Globus pallidus (tissue), 1 donor: ENCODE data around the gene AKR1A1.
"Not testable (repeated sequence)": the region's sequence is repeated elsewhere in the genome, so short reads cannot be mapped to it uniquely, and the experiment has no call there.

Experiments
- DNase-seq: peaks from one replicate; pipeline ENCODE4 v3.0.0-alpha.2; 2015; ENCODE audit warnings: low spot score

The AKR1A1 gene

DNA sequence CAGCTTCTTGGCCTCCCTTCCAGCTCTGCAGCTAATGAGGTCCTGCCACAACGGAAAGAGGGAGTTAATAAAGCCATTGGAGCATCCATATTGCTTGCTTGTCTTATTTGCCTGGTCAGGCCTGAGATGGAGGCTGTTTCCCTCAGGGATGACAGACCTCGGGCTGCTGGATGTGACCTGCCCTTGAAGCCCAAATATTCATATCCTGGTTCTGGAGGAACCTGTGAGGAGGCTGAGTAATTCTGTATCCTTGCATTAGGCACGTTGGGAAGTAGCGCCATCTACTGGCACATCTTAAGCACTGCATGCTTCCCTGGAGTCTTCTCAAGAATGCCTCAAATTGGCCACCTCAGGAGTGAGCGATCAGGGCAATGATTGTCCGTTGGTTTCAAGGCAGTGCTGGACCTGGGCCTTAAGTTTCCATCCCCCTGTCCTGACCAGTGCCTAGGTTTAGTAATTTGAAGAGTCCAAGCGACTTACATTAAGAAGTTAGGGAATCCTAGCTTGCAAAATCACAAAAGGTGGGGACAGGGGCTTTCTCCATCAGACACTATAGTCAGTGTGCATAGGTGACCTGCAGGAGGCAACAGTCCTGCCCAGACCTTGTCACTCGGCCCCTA is 19.4 kb downstream of the AKR1A1 start:
- DNase-seq = peak; percentile 72

DNA sequence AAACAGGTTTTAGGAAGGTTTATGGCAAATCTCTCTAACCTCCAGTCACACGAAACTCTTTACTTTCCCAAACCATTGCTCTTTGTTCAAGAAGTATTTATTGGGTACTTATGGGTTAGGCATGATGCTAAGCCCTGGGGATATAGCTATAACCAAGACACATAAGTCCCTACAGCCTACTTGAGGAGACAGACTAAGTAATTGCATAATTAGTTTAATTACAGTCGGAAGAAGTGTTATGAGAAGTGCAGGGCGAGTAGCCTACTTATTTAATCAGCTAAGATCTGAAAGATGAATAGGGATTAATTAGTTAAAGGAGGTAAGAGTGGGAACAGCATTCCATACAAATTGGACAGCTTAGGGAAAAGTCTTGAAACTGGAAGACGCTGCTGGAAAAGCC is 20.0 kb downstream of the AKR1A1 start:
- DNase-seq = no peak

DNA sequence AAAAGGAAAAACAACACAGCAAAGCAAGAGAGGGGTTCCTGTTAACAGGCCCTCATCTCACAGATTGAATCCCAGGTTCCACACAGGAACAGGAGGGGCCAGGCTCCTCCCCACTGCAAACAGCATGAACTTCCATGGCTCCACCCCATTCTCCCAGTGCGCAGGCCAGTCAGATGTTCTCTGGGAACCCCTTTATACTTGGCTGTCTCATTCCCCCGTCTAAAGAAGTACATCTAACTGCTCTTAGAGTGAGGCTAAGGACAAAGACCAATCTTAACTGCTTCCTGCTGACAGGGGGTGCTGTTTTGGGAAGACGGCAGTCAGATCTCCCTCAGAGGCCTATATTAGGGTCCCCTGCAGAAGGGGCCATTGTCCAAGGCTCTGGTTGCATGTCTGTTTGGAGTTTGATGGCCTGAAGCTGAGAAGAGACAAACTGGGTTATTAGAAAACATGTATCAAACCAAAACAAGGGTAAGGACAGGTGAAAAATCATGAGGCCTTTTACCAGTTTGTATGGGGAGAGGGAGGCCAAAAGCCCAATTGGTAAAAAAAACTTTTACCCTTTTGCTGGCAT is 22.7 kb downstream of the AKR1A1 start:
- DNase-seq = no peak

DNA sequence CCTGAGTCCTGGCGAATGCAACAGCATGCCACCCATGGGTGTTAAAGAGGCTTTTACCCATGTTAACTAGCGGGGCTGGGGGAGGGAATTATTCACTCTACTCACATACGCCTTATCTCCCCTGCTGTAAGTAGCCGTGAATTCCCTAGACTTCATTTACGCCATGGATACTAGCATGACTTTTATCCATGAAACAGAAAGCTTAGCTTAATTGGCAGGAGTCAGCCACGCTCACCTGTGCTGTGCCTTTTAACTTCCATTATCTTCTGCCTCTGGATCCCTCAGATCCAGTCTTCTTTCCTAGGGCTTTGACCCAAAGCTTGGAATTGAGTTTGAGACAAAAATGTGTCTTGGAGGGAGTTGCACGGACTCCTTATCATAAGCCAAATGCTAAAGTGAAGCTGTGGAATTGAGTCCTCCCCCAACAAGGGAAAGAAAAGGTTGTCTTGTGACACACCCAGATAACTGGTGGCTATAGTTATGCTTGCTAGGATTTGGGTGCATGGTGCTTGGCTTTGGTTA is 23.5 kb downstream of the AKR1A1 start:
- no peak for DNase-seq

DNA sequence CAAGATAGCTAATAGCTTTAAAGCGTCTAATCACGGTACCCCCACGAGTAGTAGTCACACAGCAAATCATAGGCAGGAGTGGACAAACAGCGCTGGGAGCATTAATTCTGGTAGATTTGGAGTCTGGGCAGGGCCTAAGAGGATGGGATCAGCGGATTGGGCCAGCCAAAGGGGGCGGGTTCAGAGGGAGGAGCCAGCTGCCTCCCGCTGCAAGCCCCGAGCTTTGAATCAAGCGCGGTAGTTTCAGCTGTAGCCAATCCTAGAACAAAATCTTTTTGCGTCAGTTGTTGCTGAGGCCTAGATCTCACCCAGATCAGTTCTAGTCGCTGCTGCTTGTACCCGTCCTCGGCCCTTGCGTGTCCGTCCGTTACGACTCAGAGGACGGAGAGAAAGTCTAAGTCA is 32.6 kb downstream of the AKR1A1 start:
- peak; percentile 99 for DNase-seq

DNA sequence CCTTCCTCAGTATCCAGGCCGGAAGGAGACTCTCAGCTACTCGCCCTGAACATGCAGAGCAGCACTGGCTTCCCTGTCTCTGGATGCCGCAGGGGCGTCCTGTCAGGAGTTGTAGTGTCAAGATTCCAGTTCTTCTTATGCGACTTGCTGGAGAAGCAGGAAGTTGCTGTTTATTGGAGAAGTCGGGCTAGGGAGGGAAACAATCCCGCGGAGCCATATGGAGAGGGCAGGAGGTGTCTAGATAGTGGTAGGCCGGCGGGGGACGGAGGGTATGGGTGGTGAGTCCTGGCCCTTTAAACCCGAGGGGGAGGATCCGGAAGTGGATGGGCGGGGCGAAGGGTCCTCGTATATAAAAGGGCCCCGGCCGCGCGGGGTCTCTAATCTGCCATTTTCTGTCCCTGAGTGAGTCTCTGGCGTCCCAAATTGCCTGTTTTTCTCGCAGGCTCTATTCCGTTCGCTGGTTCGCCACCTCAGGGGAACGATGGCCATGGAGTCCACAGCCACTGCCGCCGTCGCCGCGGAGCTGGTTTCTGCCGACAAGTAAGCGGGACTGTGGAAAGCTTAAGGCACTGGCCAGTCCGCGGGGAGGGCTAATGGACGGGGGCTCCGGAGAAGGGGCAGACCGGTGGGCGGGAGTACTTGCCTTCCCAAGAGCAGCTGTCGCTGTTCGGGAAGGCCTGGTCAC is 33.2 kb downstream of the AKR1A1 start, which contains the start of gene NASP:
TSS of gene NASP (plus strand) at position 376 of the 685 bp plus-strand sequence. CDS start at position 482, 106 bp downstream.
- DNase-seq = peak; percentile 89

DNA sequence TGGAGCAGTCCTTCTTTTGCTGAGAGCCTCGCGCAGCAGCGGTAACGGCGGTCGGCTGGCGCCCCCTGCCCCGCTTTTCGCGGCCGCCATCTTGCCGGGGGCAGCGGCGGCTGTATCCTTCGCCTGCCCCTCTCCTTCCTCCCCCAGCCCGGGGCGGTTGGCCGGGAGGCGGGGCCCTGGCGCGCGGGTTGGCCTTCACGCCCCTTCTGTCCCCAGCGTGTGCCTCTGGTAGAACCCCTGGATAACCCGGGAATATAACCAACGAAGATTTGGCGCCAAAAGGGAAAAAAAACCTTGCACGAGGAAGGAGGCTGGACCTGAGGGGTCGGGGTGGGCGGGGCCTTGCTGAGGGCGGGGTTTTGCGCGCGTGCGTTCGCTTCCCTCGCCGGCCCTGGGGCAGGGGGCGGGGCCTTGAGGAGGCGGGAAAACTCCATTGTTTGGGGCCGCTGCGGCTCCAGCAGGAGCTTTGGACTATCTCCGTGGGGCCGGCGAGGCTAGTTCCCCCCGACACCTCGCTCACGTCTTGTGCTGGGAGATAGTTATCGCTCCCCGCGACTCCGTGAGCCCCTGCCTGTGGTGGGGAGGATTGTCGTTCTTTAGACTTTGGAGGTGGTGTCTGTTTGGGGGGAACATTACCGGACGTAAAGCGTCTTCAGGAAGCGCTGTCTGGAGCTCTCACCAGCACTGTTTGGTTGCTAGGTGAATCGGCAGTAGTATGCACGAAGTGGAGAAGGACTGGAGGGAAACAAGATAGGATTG is 33.9 kb downstream of the AKR1A1 start:
- DNase-seq = peak; percentile 89

DNA sequence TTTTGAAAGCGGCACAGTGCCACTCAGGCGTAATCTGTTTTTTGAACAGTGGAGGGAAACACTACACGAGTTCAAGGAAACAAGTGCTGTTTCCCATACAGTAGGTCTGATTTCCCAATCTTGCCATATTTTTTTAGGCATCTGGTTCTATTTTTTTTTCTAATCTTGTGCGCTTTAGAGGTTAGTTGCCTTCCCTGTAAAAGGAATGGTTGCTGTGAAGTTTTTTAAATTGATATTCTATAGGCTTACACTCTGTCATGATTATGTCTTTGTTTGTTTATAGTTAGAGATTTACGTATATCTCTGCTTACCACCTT is 34.4 kb downstream of the AKR1A1 start:
- no peak for DNase-seq

DNA sequence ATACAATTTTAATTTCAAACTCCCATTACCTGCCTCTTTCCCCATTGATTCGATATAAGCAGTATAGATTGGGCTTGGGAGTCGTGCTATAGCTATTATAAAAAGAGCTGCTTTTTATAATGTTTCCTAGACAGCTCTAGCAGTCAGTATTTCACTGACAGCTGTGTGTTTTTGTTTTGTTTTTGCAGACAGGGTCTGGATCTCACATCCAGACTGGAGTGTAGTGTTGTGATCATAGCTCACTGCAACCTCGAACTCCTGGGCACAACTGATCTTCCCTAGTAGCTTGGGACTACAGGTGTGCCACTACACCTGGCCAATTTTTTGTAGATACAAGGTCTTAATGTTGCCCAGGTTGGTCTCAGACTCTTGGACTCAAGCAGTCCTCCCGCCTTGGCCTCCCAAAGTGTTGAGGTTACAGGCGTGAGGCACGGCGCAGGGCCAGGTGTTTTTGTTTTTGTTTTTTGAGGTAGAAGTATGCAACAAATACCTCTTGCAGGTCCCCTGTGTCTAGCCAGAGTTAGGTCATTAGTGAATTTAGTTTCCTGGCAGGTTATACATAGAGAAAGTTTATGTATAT is 35.0 kb downstream of the AKR1A1 start:
- no peak for DNase-seq

DNA sequence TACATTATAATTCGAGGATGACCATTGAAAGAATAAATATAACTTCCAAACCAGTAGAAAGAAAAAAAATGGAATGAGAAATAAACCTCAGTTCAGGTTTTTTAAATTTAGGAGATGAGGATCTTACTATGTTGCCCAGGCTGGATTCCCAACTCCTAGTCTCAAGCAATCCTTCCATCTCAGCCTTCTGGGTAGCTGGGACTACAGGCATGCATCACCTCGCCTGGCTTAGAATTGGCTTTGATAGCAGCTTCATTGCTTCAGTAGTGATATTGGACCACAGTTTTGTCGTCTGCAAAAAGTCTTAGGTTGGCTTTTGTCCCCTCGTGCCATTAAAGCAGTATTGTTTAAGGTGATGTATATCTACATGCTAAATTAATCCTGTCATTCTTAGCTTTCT is 36.1 kb downstream of the AKR1A1 start:
- no peak for DNase-seq

DNA sequence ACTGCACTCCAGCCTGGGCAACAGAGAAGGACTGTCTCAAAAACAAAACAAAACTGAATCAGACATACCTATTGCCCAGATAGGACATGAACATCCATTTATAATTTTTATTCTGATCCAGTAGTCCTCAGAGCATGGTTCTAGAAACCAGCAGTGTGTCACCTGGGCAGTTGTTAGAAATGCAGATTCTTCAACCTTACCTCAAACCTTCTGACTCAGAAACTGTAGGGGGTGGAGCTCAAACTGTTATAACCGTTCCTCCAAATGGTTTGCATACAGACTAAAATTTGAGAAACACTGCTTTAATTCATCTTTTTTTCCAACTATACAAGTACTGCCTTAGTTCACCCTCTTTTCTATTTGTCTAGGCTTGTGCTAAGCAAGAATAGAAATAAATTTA is 39.2 kb downstream of the AKR1A1 start:
- no peak for DNase-seq

DNA sequence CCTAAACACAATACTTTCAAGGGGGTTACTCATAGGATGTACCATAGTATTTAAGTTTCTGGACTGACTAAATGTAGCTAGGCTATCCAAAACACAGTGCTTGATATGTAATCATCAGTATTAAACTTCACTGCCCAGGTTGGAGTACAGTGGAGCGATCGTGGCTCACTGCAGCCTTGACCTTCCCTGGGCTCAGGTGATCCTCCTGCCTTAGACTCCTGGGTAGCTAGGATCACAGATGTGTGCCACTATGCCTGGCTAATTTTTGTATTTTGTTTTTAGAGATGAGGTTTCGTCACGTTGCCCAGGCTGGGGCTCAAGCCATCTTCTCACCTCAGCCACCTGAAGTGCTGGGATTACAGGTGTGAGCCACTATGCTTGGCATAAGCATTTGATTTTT is 43.8 kb downstream of the AKR1A1 start:
- no peak for DNase-seq

DNA sequence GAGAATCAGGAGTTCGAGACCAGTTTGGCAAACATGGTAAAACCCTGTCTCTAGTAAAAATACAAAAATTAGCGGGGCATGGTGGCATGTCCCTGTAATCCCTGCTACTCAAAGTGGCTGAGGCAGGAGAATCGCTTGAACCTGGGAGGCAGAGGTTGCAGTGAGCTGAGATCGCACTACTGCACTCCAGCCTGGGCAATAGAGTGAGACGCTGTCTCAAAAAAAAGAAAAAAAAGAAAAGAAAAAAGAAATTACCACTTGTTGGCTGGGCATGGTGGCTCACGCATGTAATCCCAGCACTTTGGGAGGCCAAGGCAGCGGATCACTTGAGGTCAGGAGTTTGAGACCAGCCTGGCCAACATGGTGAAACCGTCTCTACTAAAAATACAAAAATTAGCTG is 46.1 kb downstream of the AKR1A1 start:
- DNase-seq = not testable (repeated sequence)

DNA sequence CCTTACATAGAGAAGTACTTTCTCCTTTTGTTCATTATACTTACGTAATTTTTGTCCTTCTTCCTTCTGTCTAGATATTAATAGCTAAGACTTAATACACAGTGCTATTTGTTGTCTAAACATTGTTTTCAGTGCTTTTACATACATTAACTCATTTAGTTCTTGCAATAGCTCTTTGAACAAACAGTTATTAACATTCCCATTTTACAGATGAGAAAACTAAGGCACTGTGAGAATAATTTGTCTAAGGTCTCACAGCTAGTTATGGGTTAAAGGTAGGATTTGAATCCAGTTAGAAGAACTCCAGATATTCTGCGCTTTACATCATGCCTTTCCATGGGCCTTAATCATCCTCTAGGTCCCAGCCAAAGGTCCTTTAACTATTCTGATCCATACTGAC is 53.6 kb downstream of the AKR1A1 start:
- no peak for DNase-seq

DNA sequence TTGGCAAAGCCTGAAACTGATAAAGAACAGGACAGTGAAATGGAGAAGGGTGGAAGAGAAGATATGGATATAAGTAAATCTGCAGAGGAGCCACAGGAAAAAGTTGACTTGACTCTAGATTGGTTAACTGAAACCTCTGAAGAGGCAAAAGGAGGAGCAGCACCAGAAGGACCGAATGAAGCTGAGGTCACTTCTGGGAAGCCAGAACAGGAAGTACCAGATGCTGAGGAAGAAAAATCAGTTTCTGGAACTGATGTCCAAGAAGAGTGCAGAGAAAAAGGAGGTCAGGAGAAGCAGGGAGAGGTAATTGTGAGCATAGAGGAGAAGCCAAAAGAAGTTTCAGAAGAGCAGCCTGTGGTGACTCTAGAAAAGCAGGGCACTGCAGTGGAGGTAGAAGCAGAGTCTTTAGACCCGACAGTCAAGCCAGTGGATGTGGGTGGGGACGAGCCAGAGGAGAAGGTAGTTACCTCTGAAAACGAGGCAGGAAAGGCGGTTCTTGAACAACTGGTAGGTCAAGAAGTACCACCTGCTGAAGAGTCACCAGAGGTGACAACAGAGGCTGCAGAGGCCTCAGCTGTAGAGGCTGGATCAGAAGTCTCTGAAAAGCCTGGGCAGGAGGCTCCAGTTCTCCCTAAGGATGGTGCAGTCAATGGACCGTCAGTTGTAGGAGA is 56.9 kb downstream of the AKR1A1 start:
- DNase-seq = no peak

DNA sequence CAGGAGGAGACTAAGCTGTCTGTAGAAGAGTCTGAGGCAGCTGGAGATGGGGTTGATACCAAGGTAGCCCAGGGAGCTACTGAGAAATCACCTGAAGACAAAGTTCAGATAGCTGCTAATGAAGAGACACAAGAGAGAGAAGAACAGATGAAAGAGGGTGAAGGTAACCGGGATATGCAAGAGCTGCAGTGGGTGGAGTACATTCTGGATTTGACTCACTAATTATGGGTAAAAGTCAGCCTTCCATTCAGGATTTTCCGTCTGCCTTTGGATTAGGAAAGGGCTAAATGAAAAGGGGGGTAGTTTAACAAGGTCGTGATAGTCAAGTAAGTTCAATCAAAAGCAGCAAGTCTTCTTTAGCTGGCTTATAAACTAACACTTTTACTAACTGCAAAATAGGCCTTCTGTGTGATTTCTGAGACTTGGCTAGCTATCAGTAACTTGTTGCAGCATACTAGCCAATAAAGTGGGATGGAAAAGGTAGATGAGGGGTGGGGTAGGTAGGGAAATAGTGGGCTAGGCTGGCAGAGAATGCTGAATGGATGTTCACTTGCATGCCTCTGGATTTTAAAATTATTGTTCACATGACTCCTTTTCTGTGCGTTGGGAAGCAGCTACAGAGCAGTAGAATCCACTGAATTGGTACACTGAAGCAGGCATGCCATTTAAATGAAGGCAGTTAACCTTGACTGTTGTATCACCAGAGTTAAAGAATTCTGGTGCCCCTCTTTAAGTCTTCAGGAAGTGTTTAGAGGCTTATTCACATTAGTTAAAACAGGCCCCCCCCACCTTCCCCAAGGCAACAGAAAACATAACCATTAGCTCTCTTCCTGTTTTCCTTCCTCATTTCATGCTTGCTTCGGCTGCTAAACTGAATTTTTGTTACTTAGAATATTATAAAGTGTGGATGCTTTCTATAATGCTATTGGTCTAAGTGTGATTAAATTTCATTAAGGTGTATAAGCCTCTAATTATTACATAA is 57.8 kb downstream of the AKR1A1 start:
- no peak for DNase-seq

DNA sequence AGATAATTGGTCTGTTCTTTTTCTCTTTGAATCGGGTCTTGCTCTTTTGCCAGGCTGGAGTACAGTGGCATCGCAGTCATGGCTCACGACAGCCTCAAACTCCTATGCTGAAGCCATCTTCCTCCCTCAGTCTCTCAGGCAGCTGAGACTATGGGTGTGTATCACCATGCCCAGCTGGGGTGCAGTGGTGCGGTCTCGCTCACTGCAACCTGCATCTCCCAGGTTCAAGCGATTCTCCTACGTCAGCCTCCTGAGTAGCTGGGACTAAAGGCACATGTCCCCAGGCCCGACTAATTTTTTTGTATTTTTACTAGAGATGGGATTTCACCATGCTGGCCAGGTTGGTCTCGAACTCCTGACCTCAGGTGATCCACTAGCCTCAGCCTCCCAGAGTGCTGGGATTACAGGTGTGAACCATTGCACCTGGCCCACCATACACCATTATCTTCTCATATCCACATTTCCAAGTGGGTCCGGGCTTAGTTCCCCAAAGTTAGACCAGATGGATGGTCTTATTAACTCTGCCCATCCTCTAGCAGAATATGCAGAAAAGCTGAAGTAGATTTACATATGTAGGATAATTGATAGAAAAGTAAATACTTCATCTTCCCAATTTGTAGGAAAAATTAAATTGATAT is 60.1 kb downstream of the AKR1A1 start:
- DNase-seq = no peak

DNA sequence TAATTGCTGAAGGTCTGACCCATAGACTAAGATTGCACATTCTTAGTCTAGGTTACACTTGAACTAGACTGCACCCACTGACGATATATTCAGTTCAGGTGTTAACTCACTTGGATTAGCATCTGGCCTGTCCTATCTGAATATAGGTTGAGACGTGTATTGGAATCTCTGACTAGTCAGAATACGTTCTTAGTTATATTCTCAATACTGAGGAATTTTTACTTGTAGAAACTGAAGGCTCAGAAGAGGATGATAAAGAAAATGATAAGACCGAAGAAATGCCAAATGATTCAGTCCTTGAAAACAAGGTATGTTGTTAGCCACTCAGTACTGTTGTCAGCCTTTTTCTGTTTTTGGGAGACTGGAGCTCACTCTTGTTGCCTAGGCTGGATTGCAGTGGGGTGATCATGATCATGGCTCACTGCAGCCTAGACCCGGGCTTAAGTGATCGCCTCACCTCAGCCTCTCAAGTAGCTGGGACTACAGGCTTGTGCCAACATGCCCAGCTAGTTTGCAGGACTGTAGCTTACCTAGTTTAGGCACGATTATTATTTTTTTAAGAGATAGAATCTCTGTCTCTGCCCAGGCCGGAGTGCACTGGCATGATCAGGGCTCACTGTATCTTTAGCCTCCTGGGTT is 62.4 kb downstream of the AKR1A1 start:
- DNase-seq = no peak

DNA sequence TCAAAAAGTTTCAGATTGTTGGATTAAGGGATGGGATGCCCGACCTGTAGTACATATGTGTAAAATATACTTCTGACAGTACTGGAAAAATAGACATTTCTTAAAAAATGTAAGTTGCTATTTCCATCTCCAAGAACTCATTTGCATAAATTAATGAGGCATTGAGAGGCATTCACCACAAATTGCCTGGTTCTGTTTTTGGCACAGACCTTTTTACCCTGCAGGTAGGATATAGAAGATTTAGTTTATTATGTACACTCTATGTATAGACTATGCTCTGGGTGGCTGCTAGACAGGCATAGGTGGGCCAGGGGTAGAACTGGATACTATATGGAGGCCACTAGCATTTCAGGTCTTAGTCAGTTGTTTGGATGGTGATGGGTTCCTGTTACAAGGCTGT is 65.3 kb downstream of the AKR1A1 start:
- DNase-seq = no peak

DNA sequence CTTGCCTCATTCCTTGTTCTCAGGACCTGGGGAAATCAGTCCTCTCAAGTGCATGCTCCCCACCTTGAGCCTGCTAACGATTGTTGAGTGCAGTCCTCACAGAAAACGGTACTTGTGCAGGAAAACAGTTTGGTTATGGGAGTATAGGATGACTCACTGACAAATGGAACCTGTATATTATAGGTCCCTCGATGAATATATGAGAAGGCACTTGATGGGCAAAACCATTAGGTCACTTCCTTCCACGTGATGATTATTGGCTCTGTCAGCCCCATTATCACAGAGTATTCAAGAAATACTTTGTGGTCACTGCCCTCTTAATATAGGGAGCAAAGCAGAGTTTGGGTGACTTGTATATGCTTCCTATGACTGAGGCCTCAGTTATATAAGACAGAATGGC is 67.0 kb downstream of the AKR1A1 start:
- DNase-seq = no peak
